Suprapubic skin (tissue), 4 donors: Measurements from ENCODE around the gene TMEM132D. TPM values are rescaled to one million over a fixed set of nuclear protein-coding genes. Genes with fewer than 3 reads are reported as not detected.

Experiments used
- DNase-seq, 2 donors: peaks; one replicate each; pipeline ENCODE4 v3.0.0-alpha.2; 2019; ENCODE audit warnings: low spot score in 2 of 2
- H3K27ac ChIP-seq: fragments of 200-600 bp; sonication (generic); one replicate; pipeline ENCODE4 v1.5.1; 2019
- H3K27me3 ChIP-seq: fragments of 200-600 bp; sonication (generic); one replicate; pipeline ENCODE4 v1.5.1; 2019
- H3K36me3 ChIP-seq: fragments of 200-600 bp; sonication (generic); one replicate; pipeline ENCODE4 v1.5.1; 2019
- H3K4me1 ChIP-seq: fragments of 200-600 bp; sonication (generic); one replicate; pipeline ENCODE4 v1.5.1; 2019
- H3K4me3 ChIP-seq: fragments of 200-600 bp; sonication (generic); one replicate; pipeline ENCODE4 v1.5.1; 2019; ENCODE audit warnings: mild to moderate bottlenecking
- H3K9me3 ChIP-seq: fragments of 200-600 bp; sonication (generic); one replicate; pipeline ENCODE4 v1.5.1; 2019
- CTCF ChIP-seq, 2 donors: fragments of 200-600 bp in 1 of 2; fragments of 450-650 bp in 1 of 2; sonication (generic) in 1 of 2; IDR thresholded peaks; one replicate each; pipeline ENCODE4 v1.5.1; 2016 to 2019; ENCODE audit warnings: antibody characterized with exemption in 2 of 2, mild to moderate bottlenecking in 1 of 2, moderate library complexity in 1 of 2
- EP300 ChIP-seq: sonication (generic); formaldehyde crosslinking; IDR thresholded peaks from one replicate; pipeline ENCODE4 v1.6.1; 2017; ENCODE audit warnings: antibody characterized with exemption
- POLR2A ChIP-seq, 2 donors: fragments of 450-650 bp; IDR thresholded peaks; one replicate each; pipeline ENCODE4 v1.6.1; 2017; ENCODE audit warnings: antibody characterized with exemption in 2 of 2, mild to moderate bottlenecking in 2 of 2, moderate library complexity in 2 of 2
- POLR2AphosphoS5 ChIP-seq, 3 donors: sonication (generic); formaldehyde crosslinking; IDR thresholded peaks; one replicate each; pipeline ENCODE4 v1.6.1; 2017; ENCODE audit warnings: antibody characterized with exemption in 3 of 3
- WGBS: methylation state at CpG from one replicate; pipeline ENCODE4 v1.1.5; 2018; 5-methylcytosine and 5-hydroxymethylcytosine counted together
- total RNA-seq, 4 donors: library from RNA; depleted of rRNA; stranded (reverse); fragments of >200 nt; gene quantifications; one replicate each; pipeline ENCODE4 v1.1.0, GENCODE V29; 2016

The TMEM132D gene
- total RNA-seq, 4 donors from 2014 or later: 0.10 to 0.64 TPM; not detected in 2

DNA sequence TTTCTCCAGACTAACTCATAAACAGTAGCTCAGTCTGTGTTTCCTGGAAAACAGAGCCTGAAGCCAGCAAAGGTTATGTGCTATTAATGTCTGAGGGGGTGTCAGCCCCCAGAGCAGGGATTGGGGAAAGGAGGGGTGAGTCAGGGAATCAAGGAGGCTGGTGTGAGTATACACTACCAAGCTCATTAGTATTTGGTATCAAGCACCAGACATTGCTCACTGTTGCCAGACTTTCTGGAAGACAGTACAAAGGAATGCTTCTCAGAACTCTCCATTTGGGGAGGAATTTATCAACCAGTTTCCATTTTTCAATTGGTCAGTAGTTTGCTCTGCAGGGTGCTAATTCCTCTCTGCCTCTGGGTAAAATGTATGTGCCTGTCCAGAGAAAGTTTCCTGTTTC, 607.2 kb downstream of the TMEM132D start:
- TF ChIP-seq CTCF (IDR thresholded peaks at IDR 0.05) (no peak), POLR2AphosphoS5 (IDR thresholded peaks at IDR 0.05) (no peak), POLR2A (IDR thresholded peaks at IDR 0.05) (no peak), EP300 (no peak)
- Histone ChIP-seq H3K27ac (no peak overlapping the region), H3K27me3 (no peaks in the 10 kb centered on the region), H3K36me3 (no peaks in the 10 kb centered on the region), H3K9me3 (peaks cover 6% of the 10 kb centered on the region), H3K4me3 (no peak overlapping the region), H3K4me1 (no peaks in the 10 kb centered on the region)
- no peak for DNase-seq

DNA sequence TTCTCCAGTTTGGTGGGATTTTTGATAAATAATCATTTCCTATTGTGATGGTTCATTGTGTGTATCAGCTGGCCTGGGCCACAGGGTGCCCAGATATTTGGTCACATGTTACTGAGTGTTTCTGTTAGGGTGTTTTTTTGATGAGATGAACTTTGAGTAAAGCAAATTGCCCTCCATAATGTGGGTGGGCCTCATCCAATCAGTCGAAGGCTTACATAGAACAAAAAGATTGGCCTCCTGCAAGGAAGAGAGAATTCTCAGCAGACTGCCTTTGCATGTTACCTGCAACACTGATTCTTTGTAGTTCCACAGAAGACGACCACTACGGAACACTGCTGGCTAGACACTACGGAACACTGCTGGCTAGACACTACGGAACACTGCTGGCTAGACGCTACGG, 609.0 kb downstream of the TMEM132D start:
- over 99% methylated on average over 7 of the region's 7 CpGs for whole genome bisulfite sequencing
- Histone ChIP-seq H3K4me1 (no peaks in the 10 kb centered on the region), H3K4me3 (no peak overlapping the region), H3K9me3 (peaks cover 6% of the 10 kb centered on the region), H3K27me3 (no peaks in the 10 kb centered on the region), H3K36me3 (no peaks in the 10 kb centered on the region), H3K27ac (no peak overlapping the region)
- DNase-seq: no peak
- TF ChIP-seq POLR2A (IDR thresholded peaks at IDR 0.05) (no peak), POLR2AphosphoS5 (IDR thresholded peaks at IDR 0.05) (no peak), CTCF (IDR thresholded peaks at IDR 0.05) (no peak), EP300 (no peak)

DNA sequence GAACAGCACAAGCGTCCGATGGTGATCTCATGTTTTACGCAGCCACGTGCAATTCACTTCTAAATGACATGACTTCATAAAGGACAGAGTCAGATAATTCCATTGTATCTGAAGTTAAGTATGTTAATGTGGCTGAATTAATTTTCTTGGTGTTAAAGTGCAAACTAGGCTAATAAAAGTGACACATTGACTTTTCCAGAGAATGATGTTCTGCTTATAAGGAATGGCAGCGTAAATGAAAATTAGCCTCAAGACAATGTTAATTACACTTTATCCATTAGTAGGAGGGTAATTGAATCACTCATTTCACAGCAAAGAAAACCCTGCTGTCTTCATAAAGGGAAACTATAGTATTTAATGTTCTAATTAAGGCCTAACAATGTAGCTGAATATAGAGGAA, 624.1 kb downstream of the TMEM132D start:
- no peaks in the 10 kb centered on the region for H3K27me3 ChIP-seq
- H3K36me3 ChIP-seq: no peaks in the 10 kb centered on the region
- no peak overlapping the region for H3K27ac ChIP-seq
- no peaks in the 10 kb centered on the region for H3K9me3 ChIP-seq
- no peaks in the 10 kb centered on the region for H3K4me1 ChIP-seq
- WGBS: 91% methylated on average over 5 of the region's 5 CpGs
- DNase-seq: no peak
- TF ChIP-seq POLR2AphosphoS5 (IDR thresholded peaks at IDR 0.05): no peak
- no peak for TF ChIP-seq CTCF (IDR thresholded peaks at IDR 0.05)
- TF ChIP-seq POLR2A (IDR thresholded peaks at IDR 0.05): no peak
- no peak for TF ChIP-seq EP300
- no peak overlapping the region for H3K4me3 ChIP-seq

DNA sequence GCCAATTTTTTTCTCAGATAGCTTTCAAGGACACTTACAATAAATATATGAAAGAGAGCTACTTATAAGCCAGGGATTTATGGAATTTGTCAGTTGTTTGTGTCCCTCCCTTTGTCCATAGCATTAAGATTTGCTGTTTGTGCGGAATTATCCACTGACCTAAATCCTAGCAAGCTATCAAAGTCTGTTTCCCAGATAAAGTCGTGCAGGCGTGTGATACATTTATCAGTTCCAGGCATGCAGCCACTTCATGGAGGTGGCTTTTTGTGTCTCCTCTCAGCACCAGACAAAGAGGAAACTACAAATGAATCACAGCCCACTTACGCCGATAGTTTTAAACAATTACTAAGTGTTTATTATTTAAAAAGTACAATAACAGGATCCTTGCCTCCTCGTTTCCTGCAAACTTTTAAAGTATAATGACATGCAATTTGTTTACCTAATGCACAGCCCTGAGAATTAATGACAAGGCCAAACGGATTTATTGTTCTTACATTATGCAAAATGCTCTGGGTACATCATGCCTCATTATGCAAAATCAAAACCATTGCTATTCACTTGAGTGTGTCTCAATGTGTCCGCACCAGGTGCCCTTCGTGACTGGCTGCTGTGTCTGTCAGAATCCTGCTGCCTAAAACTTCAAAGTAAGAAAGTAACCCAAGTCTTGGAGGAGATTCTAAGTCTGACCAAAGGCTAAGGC, 627.3 kb downstream of the TMEM132D start:
- TF ChIP-seq POLR2AphosphoS5 (IDR thresholded peaks at IDR 0.05) (no peak), POLR2A (IDR thresholded peaks at IDR 0.05) (no peak), EP300 (no peak), CTCF (IDR thresholded peaks at IDR 0.05) (no peak)
- 58% methylated on average over 9 of the region's 9 CpGs for WGBS
- Histone ChIP-seq H3K9me3 (no peaks in the 10 kb centered on the region), H3K36me3 (no peaks in the 10 kb centered on the region), H3K4me3 (no peak overlapping the region), H3K4me1 (no peaks in the 10 kb centered on the region), H3K27ac (no peak overlapping the region), H3K27me3 (no peaks in the 10 kb centered on the region)
- no peak for DNase-seq

GRCh38 chr12:129269756-129270495, 633.9 kb downstream of the TMEM132D start:
- no peak for DNase-seq
- H3K9me3 ChIP-seq: no peaks in the 10 kb centered on the region
- H3K4me3 ChIP-seq: no peak overlapping the region
- 85% methylated on average over 16 of the region's 16 CpGs for WGBS
- no peaks in the 10 kb centered on the region for H3K27me3 ChIP-seq
- H3K27ac ChIP-seq: no peak overlapping the region
- H3K36me3 ChIP-seq: no peaks in the 10 kb centered on the region
- H3K4me1 ChIP-seq: no peaks in the 10 kb centered on the region
- no peak for TF ChIP-seq POLR2A (IDR thresholded peaks at IDR 0.05)
- TF ChIP-seq CTCF (IDR thresholded peaks at IDR 0.05): no peak
- TF ChIP-seq EP300: no peak
- no peak for TF ChIP-seq POLR2AphosphoS5 (IDR thresholded peaks at IDR 0.05)
